CD14-positive monocyte (primary cell): Measurements from ENCODE around the gene NR3C1. TPM values are rescaled to one million over a fixed set of nuclear protein-coding genes. Genes with fewer than 3 reads are reported as not detected.

Experiments used
- DNase-seq, 3 donors: peaks; one replicate each; pipeline ENCODE4 v3.0.0-alpha.2; 2011 to 2022
- H2AFZ ChIP-seq: 2 replicates; pipeline ENCODE4 v1.6.0; 2012; ENCODE audit warnings: mild to moderate bottlenecking, low read depth, low read length, inconsistent platforms; ENCODE audit not compliant: insufficient read depth, poor library complexity, severe bottlenecking
- H3K27ac ChIP-seq, 2 donors: 1 replicate in 1 of 2; 2 replicates in 1 of 2; pipeline ENCODE4 v1.5.1; 2012 to 2013; ENCODE audit warnings: low read length in 2 of 2, control low read depth in 1 of 2, inconsistent platforms in 1 of 2, low read depth in 1 of 2, mild to moderate bottlenecking in 1 of 2
- H3K27me3 ChIP-seq, 2 donors: one replicate each; pipeline versions ENCODE4 v1.6.0 to v1.6.1; 2011 to 2013; ENCODE audit warnings: low read length in 2 of 2; ENCODE audit not compliant: control insufficient read depth in 2 of 2, insufficient read depth in 2 of 2
- H3K36me3 ChIP-seq, 2 donors: replicated peaks in 1 of 2; 1 replicate in 1 of 2; 2 replicates in 1 of 2; pipeline versions ENCODE4 v1.5.1 to v1.6.1; 2012 to 2013; ENCODE audit warnings: low read length in 2 of 2, control low read depth in 1 of 2, inconsistent platforms in 1 of 2, mild to moderate bottlenecking in 1 of 2; ENCODE audit not compliant: insufficient read depth in 2 of 2, control insufficient read depth in 1 of 2
- H3K4me1 ChIP-seq, 2 donors: 1 replicate in 1 of 2; 2 replicates in 1 of 2; pipeline versions ENCODE4 v1.5.1 to v1.6.1; 2012 to 2013; ENCODE audit warnings: low read length in 2 of 2, control low read depth in 1 of 2, inconsistent platforms in 1 of 2, mild to moderate bottlenecking in 1 of 2, moderate library complexity in 1 of 2; ENCODE audit not compliant: insufficient read depth in 2 of 2, control insufficient read depth in 1 of 2
- H3K4me2 ChIP-seq: replicated peaks from 2 replicates; pipeline ENCODE3; 2012; ENCODE audit warnings: low read length, moderate library complexity, mild to moderate bottlenecking; ENCODE audit not compliant: poor library complexity, severe bottlenecking; ENCODE audit errors: extremely low read depth
- H3K4me3 ChIP-seq, 3 experiments: fragments of 200-600 bp in 1 of 3; sonication (generic) in 1 of 3; replicated peaks in 1 of 3; 1 replicate in 2 of 3; 2 replicates in 1 of 3; pipeline ENCODE4 v1.5.1; 2011 to 2013; ENCODE audit warnings: low read length in 3 of 3, mild to moderate bottlenecking in 3 of 3, control low read depth in 2 of 3, low read depth in 2 of 3, inconsistent platforms in 1 of 3, moderate library complexity in 1 of 3
- H3K79me2 ChIP-seq: 2 replicates; pipeline ENCODE4 v1.6.0; 2012; ENCODE audit warnings: mild to moderate bottlenecking, control low read depth, inconsistent platforms, low read length, moderate library complexity; ENCODE audit not compliant: insufficient read depth
- H3K9ac ChIP-seq: 2 replicates; pipeline ENCODE4 v1.6.0; 2017; ENCODE audit warnings: low read length, mild to moderate bottlenecking; ENCODE audit not compliant: insufficient read depth, poor library complexity, severe bottlenecking
- H3K9me3 ChIP-seq, 2 donors: replicated peaks in 1 of 2; 1 replicate in 1 of 2; 2 replicates in 1 of 2; pipeline versions ENCODE4 v1.5.1 to v1.6.1; 2012 to 2013; ENCODE audit warnings: low read length in 2 of 2, control low read depth in 1 of 2; ENCODE audit not compliant: control insufficient read depth in 1 of 2, insufficient read depth in 1 of 2
- H4K20me1 ChIP-seq: 2 replicates; pipeline ENCODE4 v1.6.0; 2012; ENCODE audit warnings: mild to moderate bottlenecking, low read length, control low read depth, moderate library complexity; ENCODE audit not compliant: insufficient read depth
- H3K27ac Mint-ChIP-seq, 7 donors: one replicate each; pipeline ENCODE4 v1.8.0; 2020; ENCODE audit warnings: mild to moderate bottlenecking in 7 of 7, mixed read lengths in 7 of 7, moderate library complexity in 6 of 7, inconsistent platforms in 2 of 7
- H3K27me3 Mint-ChIP-seq, 3 donors: one replicate each; pipeline ENCODE4 v1.8.0; 2021 to 2022; ENCODE audit warnings: low read depth in 3 of 3, mild to moderate bottlenecking in 3 of 3, mixed read lengths in 3 of 3, moderate library complexity in 3 of 3, inconsistent platforms in 1 of 3
- H3K36me3 Mint-ChIP-seq, 2 donors: one replicate each; pipeline ENCODE4 v1.8.0; 2020; ENCODE audit warnings: mixed read lengths in 2 of 2, inconsistent platforms in 1 of 2, mild to moderate bottlenecking in 1 of 2
- H3K4me1 Mint-ChIP-seq: one replicate; pipeline ENCODE4 v1.8.0; 2020; ENCODE audit warnings: mild to moderate bottlenecking, mixed read lengths
- H3K4me3 Mint-ChIP-seq, 2 donors: one replicate each; pipeline ENCODE4 v1.8.0; 2020; ENCODE audit warnings: mild to moderate bottlenecking in 2 of 2, mixed read lengths in 2 of 2, moderate library complexity in 1 of 2
- H3K9me3 Mint-ChIP-seq, 7 donors: one replicate each; pipeline ENCODE4 v1.8.0; 2020 to 2022; ENCODE audit warnings: mixed read lengths in 7 of 7, mild to moderate bottlenecking in 6 of 7, moderate library complexity in 6 of 7, inconsistent platforms in 2 of 7
- CTCF ChIP-seq: fragments of 200-600 bp; IDR thresholded peaks from one replicate; pipeline ENCODE4 v1.8.0; 2022; ENCODE audit warnings: antibody characterized with exemption, mild to moderate bottlenecking
- WGBS: methylation state at CpG from one replicate; pipeline ENCODE4 v1.1.5; 2013; ENCODE audit warnings: missing lambda C conversion rate; ENCODE audit not compliant: insufficient coverage; 5-methylcytosine and 5-hydroxymethylcytosine counted together
- intact Hi-C, 2 donors: fragments of 100-400 bp; cut with micrococcal nuclease; formaldehyde crosslinking; loops; one replicate each; pipeline versions ENCODE4 v1.15.0 to v1.15.1; 2023
- polyA plus RNA-seq, 3 donors: library from polyadenylated mRNA; depleted of rRNA in 1 of 3; unstranded in 2 of 3; stranded (reverse) in 1 of 3; fragments of 300-500 nt in 2 of 3; fragments of >200 nt in 1 of 3; fragmentation: Illumina TruSeq in 2 of 3; gene quantifications; 1 replicate in 2 of 3; 2 replicates in 1 of 3; pipeline ENCODE4 v1.2.3, GENCODE V29; 2012 to 2021

The NR3C1 gene
- polyA plus RNA-seq, 3 donors: 25.4 to 82.8 (median 75.1) TPM

DNA sequence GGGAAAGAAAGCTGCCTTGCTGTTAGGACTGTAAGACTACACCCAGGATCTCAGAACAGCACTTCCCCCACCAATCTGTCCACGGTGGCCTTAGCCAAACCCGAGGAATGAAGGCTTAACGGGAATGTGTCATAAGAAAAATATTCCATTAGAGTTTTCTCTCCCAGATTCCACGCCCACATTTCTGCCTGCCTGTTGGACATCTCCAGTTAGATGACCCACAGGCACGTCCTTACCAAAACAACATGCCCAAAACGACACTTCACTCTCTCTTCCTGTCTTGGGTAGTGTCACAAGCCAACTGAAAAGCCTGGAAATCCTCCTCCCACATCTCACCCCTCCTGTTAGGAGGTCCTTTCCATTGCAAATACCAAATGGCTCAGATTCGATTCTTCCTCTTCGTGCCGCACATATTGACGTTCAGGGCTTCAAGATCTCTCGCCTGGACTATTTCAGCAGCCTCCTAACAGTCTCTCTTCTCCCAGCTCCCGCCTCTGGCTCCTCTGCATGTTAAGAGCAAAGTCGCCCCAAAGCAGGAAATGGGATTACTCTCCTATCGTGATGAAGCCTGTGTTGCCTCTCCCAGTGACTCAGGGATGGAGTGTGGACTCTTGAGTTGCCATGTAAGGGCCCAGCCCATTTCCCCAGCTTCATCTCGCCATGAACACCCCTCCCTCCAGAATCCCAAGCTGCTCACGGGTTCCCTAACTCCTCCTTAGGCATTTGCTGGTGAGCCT is 159.3 kb downstream of the NR3C1 start:
- intact Hi-C loops: no loop called here
- no peak overlapping the region for H3K9ac ChIP-seq
- 94% methylated on average over 11 of the region's 16 CpGs for WGBS
- no peak overlapping the region for H3K4me3 ChIP-seq
- Mint-ChIP-seq H3K9me3 (peaks cover 5 to 16% (median 8%) of the 10 kb centered on the region in 7 donors), H3K4me3 (no peak overlapping the region), H3K27ac (peak overlapping the region in 1 of 7 donors; percentile 2), H3K27me3 (peaks cover 0 to 2% (median 0%) of the 10 kb centered on the region in 3 donors), H3K36me3 (no peaks in the 10 kb centered on the region), H3K4me1 (peaks cover 5% of the 10 kb centered on the region)
- H3K9me3 ChIP-seq: peaks cover 0 to 6% of the 10 kb centered on the region in 2 donors
- no peak overlapping the region for H3K4me2 ChIP-seq
- no peaks in the 10 kb centered on the region for H3K79me2 ChIP-seq
- H3K4me1 ChIP-seq: peaks cover under 1 to 5% of the 10 kb centered on the region in 2 donors
- no peaks in the 10 kb centered on the region for H3K27me3 ChIP-seq
- H2AFZ ChIP-seq: no peak overlapping the region
- DNase-seq: no peak
- no peak for TF ChIP-seq CTCF
- H3K36me3 ChIP-seq: no peaks in the 10 kb centered on the region
- H3K27ac ChIP-seq: no peak overlapping the region
- H4K20me1 ChIP-seq: no peaks in the 10 kb centered on the region

- H3K4me1 Mint-ChIP-seq: no peaks in the 10 kb centered on the region
- Histone ChIP-seq H3K9ac (no peak overlapping the region), H3K36me3 (no peaks in the 10 kb centered on the region), H3K9me3 (peaks cover 0 to 6% of the 10 kb centered on the region in 2 donors), H3K4me1 (no peaks in the 10 kb centered on the region), H3K27me3 (no peaks in the 10 kb centered on the region), H2AFZ (no peak overlapping the region), H3K4me3 (no peak overlapping the region), H3K4me2 (no peak overlapping the region), H3K79me2 (no peaks in the 10 kb centered on the region), H3K27ac (no peak overlapping the region), H4K20me1 (no peaks in the 10 kb centered on the region)
- no peak overlapping the region for H3K27ac Mint-ChIP-seq
- 95% methylated on average over 4 of the region's 6 CpGs for WGBS
- no peaks in the 10 kb centered on the region for H3K27me3 Mint-ChIP-seq
- no peak for TF ChIP-seq CTCF
- intact Hi-C loops: no loop called here
- no peak overlapping the region for H3K4me3 Mint-ChIP-seq
- H3K36me3 Mint-ChIP-seq: no peaks in the 10 kb centered on the region
- no peak for DNase-seq
- peaks cover 5 to 19% (median 8%) of the 10 kb centered on the region in 7 donors for H3K9me3 Mint-ChIP-seq
Observed at GRCh38 chr5:143243103-143243502, 160.4 kb downstream of the NR3C1 start.
